ENCODE measurements around the gene CDH5. TPM values are rescaled to one million over a fixed set of nuclear protein-coding genes. Genes with fewer than 3 reads are reported as not detected.

Gene CDH5
- total RNA-seq, 1 donor from 2014 or later = not detected

GRCh38 chr16:66406534-66407221 lies 40.2 kb downstream of the CDH5 start:
- TF ChIP-seq CTCF (IDR thresholded peaks at IDR 0.05) = no peak
- peaks cover 4% of the 10 kb centered on the region for H3K9me3 Mint-ChIP-seq
- peak; percentile 81 for DNase-seq
- no peak overlapping the region for H3K27ac Mint-ChIP-seq
- POLR2A ChIA-PET = interaction anchor here (1.0 kb wide), 1 partner anchor 461 kb away, joined by 4 read pairs; no protein-coding TSS in a partner anchor
- no peaks in the 10 kb centered on the region for H3K36me3 Mint-ChIP-seq (ENCODE audit: low read depth)
- peaks cover 16% of the 10 kb centered on the region for H3K4me1 Mint-ChIP-seq
- peak; percentile 92 for ATAC-seq (ENCODE audit: low read depth)
- intact Hi-C loops (cut with micrococcal nuclease) = loop anchor here (1.0 to 5.0 kb wide), 9 partner anchors 77 to 462 kb away; partner anchors contain the start of gene CMTM3
- CTCF ChIA-PET = interaction anchor here (0.6 to 3.6 kb wide), 28 partner anchors 8 to 468 kb away, joined by 3 to 51 read pairs (median 4); partner anchors contain the start of gene CKLF
- peak overlapping the region; percentile 69 for H3K4me3 Mint-ChIP-seq
- peaks cover 34% of the 10 kb centered on the region for H3K27me3 Mint-ChIP-seq

- no peak for DNase-seq
- POLR2A ChIA-PET = no interaction called here
- Mint-ChIP-seq H3K4me1 (peaks cover 16% of the 10 kb centered on the region), H3K4me3 (no peak overlapping the region), H3K9me3 (peaks cover 4% of the 10 kb centered on the region), H3K27me3 (peaks cover 34% of the 10 kb centered on the region), H3K36me3 (ENCODE audit: low read depth) (no peaks in the 10 kb centered on the region), H3K27ac (no peak overlapping the region)
- TF ChIP-seq CTCF (IDR thresholded peaks at IDR 0.05) = no peak
- intact Hi-C loops (cut with micrococcal nuclease) = loop anchor here (5.0 kb wide), 1 partner anchor 244 kb away; no protein-coding TSS in a partner anchor
- no peak for ATAC-seq (ENCODE audit: low read depth)
- CTCF ChIA-PET = interaction anchor here (1.8 kb wide), 1 partner anchor 144 kb away, joined by 6 read pairs; the partner anchor contains the start of gene CKLF
Observed at GRCh38 chr16:66408163-66409048, 41.9 kb downstream of the CDH5 start.

GRCh38 chr16:66409156-66409555 lies 42.7 kb downstream of the CDH5 start:
- POLR2A ChIA-PET = no interaction called here
- no peak for DNase-seq
- Mint-ChIP-seq H3K36me3 (ENCODE audit: low read depth) (no peaks in the 10 kb centered on the region), H3K27me3 (peaks cover 31% of the 10 kb centered on the region), H3K4me1 (peaks cover 16% of the 10 kb centered on the region), H3K9me3 (peaks cover 4% of the 10 kb centered on the region), H3K27ac (no peak overlapping the region), H3K4me3 (no peak overlapping the region)
- intact Hi-C loops (cut with micrococcal nuclease) = loop anchor here (5.0 kb wide), 1 partner anchor 243 kb away; no protein-coding TSS in a partner anchor
- no peak for ATAC-seq (ENCODE audit: low read depth)
- no peak for TF ChIP-seq CTCF (IDR thresholded peaks at IDR 0.05)
- CTCF ChIA-PET = no interaction called here

GRCh38 chr16:66412182-66412581 lies 45.7 kb downstream of the CDH5 start:
- Mint-ChIP-seq H3K4me3 (no peak overlapping the region), H3K9me3 (no peaks in the 10 kb centered on the region), H3K27ac (no peak overlapping the region), H3K27me3 (peaks cover 15% of the 10 kb centered on the region), H3K36me3 (ENCODE audit: low read depth) (no peaks in the 10 kb centered on the region), H3K4me1 (peaks cover 13% of the 10 kb centered on the region)
- intact Hi-C loops (cut with micrococcal nuclease) = no loop called here
- CTCF ChIA-PET = no interaction called here
- no peak for ATAC-seq (ENCODE audit: low read depth)
- TF ChIP-seq CTCF (IDR thresholded peaks at IDR 0.05) = no peak
- POLR2A ChIA-PET = no interaction called here
- DNase-seq = no peak

- no peak for DNase-seq
- ChIA-PET CTCF (interaction anchor here (1.5 kb wide), 2 partner anchors 8 to 236 kb away, joined by 3 to 4 read pairs; no protein-coding TSS in a partner anchor), POLR2A (no interaction called here)
- Mint-ChIP-seq H3K27me3 (peaks cover 8% of the 10 kb centered on the region), H3K36me3 (ENCODE audit: low read depth) (no peaks in the 10 kb centered on the region), H3K27ac (no peak overlapping the region), H3K9me3 (no peaks in the 10 kb centered on the region), H3K4me3 (no peak overlapping the region), H3K4me1 (peaks cover 17% of the 10 kb centered on the region)
- ATAC-seq (ENCODE audit: low read depth) = no peak
- intact Hi-C loops (cut with micrococcal nuclease) = no loop called here
- TF ChIP-seq CTCF (IDR thresholded peaks at IDR 0.05) = no peak
Observed at GRCh38 chr16:66414891-66415290, 48.4 kb downstream of the CDH5 start.
